Nephron progenitor cell (in vitro differentiated cells): Measurements from ENCODE around the gene SLC18A3.

Experiments
- DNase-seq: peaks from one replicate; pipeline ENCODE4 v3.0.0; 2021
- H3K27ac Mint-ChIP-seq: 2 replicates; pipeline ENCODE4 v1.8.0; 2021; ENCODE audit warnings: mild to moderate bottlenecking, moderate library complexity, mixed read lengths
- H3K27me3 Mint-ChIP-seq: 2 replicates; pipeline ENCODE4 v1.8.0; 2021; ENCODE audit warnings: mild to moderate bottlenecking, low read depth, mixed read lengths; ENCODE audit not compliant: poor library complexity
- H3K36me3 Mint-ChIP-seq: 2 replicates; pipeline ENCODE4 v1.8.0; 2021; ENCODE audit warnings: low read depth, mixed read lengths
- H3K4me1 Mint-ChIP-seq: 2 replicates; pipeline ENCODE4 v1.8.0; 2021; ENCODE audit warnings: mixed read lengths
- H3K4me3 Mint-ChIP-seq: 2 replicates; pipeline ENCODE4 v1.8.0; 2021; ENCODE audit warnings: mild to moderate bottlenecking, moderate library complexity, mixed read lengths
- H3K9me3 Mint-ChIP-seq: 2 replicates; pipeline ENCODE4 v1.8.0; 2021; ENCODE audit warnings: mild to moderate bottlenecking, moderate library complexity, mixed read lengths
- TF ChIP-seq, protein P1 (sequence below): fragments of 200-600 bp; sonication (generic); IDR thresholded peaks from 2 replicates; pipeline ENCODE4 v1.5.0; 2021; ENCODE audit warnings: antibody characterized with exemption

Gene SLC18A3

GRCh38 chr10:49597426-49598163, 12.5 kb upstream of the SLC18A3 start:
- no peak overlapping the region for H3K4me3 Mint-ChIP-seq
- no peaks in the 10 kb centered on the region for H3K36me3 Mint-ChIP-seq
- H3K27me3 Mint-ChIP-seq = peaks cover 84% of the 10 kb centered on the region
- DNase-seq = no peak
- H3K4me1 Mint-ChIP-seq = no peaks in the 10 kb centered on the region
- no peak overlapping the region for H3K27ac Mint-ChIP-seq
- TF ChIP-seq, protein P1, sequence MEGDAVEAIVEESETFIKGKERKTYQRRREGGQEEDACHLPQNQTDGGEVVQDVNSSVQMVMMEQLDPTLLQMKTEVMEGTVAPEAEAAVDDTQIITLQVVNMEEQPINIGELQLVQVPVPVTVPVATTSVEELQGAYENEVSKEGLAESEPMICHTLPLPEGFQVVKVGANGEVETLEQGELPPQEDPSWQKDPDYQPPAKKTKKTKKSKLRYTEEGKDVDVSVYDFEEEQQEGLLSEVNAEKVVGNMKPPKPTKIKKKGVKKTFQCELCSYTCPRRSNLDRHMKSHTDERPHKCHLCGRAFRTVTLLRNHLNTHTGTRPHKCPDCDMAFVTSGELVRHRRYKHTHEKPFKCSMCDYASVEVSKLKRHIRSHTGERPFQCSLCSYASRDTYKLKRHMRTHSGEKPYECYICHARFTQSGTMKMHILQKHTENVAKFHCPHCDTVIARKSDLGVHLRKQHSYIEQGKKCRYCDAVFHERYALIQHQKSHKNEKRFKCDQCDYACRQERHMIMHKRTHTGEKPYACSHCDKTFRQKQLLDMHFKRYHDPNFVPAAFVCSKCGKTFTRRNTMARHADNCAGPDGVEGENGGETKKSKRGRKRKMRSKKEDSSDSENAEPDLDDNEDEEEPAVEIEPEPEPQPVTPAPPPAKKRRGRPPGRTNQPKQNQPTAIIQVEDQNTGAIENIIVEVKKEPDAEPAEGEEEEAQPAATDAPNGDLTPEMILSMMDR = no peak
- no peaks in the 10 kb centered on the region for H3K9me3 Mint-ChIP-seq

DNA sequence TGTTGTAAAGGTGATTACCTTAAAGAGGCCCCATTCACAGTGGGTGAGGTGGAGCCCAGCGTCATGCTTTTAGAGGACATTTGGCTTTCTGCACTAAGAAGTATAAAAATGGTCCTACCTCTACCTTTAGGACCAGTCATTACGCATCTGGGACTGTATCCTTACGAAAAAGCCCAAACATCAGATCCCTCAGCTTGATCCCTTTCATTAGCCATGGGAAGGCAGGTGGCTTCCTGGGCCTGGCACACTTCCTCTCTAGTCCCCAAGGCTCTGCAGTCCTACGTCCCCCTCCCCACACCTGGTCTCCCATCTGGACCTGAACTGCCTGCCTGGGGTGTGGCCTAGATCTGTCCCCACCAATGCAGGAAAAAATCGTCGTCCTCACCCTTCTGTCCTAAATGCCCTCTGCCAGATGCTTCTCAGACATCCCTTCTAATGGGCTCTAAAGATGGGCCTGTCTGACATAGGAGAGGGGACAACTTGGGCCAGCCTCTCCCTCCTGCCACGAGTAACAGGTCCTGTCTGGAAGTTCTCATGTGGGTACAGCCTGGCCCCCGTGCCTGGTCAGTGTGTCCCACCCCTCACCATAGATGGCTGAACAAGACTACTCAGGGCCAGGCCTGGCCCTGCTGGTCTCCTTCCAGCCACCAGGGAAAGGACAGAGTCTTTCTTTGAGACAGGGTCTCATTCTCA, 11.8 kb upstream of the SLC18A3 start:
- TF ChIP-seq, protein P1 = no peak
- Mint-ChIP-seq H3K36me3 (no peaks in the 10 kb centered on the region), H3K27ac (peak overlapping the region; percentile 8), H3K4me1 (no peaks in the 10 kb centered on the region), H3K27me3 (peaks cover 84% of the 10 kb centered on the region), H3K4me3 (no peak overlapping the region), H3K9me3 (no peaks in the 10 kb centered on the region)
- no peak for DNase-seq

GRCh38 chr10:49598986-49599385, 11.1 kb upstream of the SLC18A3 start:
- Mint-ChIP-seq H3K4me3 (no peak overlapping the region), H3K9me3 (no peaks in the 10 kb centered on the region), H3K4me1 (no peaks in the 10 kb centered on the region), H3K27me3 (peaks cover 84% of the 10 kb centered on the region), H3K27ac (no peak overlapping the region), H3K36me3 (no peaks in the 10 kb centered on the region)
- no peak for DNase-seq
- TF ChIP-seq, protein P1 = no peak

DNA sequence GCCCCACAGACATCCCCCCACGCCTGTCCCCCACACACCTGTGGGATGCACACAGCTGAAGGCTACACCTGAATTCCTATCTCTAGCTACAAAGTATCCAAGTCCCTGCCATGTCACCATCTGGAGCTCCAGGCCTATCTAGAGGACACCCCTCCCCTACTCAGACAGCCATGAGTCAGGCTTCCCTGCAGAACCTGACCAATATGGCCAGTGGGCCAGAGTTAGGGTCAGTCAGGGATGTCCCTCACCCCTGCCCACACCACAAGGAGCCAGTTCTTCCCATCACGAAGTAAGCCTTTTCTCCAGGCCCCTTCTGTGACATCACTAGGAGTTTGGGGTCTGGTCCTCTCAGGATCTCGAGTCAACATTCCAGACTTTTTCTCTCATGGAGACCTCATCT, 10.6 kb upstream of the SLC18A3 start:
- Mint-ChIP-seq H3K4me1 (no peaks in the 10 kb centered on the region), H3K9me3 (no peaks in the 10 kb centered on the region), H3K27ac (no peak overlapping the region), H3K4me3 (no peak overlapping the region), H3K27me3 (peaks cover 84% of the 10 kb centered on the region), H3K36me3 (no peaks in the 10 kb centered on the region)
- DNase-seq = no peak
- TF ChIP-seq, protein P1 = no peak

DNA sequence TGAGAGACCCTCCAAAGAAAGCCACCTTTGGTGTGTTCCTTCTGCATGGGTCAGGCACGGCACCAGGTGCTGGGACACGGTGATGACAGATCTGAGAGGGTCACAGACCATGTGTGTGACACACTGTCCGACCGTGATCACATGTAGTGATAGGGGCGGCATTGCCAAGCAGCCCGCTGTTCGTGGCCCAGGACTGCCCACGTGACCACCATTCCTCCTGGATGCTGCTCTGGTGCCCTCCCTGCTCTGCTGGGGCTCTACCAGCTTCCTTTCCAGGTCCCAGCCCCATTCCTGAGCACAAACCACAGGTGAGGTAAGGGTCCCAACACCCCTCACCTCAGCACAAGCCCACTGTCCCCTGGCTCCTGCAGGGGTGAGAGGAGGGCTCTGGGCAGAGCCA, 10.1 kb upstream of the SLC18A3 start:
- H3K4me3 Mint-ChIP-seq = no peak overlapping the region
- H3K9me3 Mint-ChIP-seq = no peaks in the 10 kb centered on the region
- H3K4me1 Mint-ChIP-seq = no peaks in the 10 kb centered on the region
- TF ChIP-seq, protein P1 = no peak
- H3K36me3 Mint-ChIP-seq = no peaks in the 10 kb centered on the region
- DNase-seq = no peak
- H3K27me3 Mint-ChIP-seq = peaks cover 84% of the 10 kb centered on the region
- no peak overlapping the region for H3K27ac Mint-ChIP-seq
